Adrenal gland (tissue), 5 donors: Measurements from ENCODE around the gene MBD4.

Experiments used
- CTCF ChIP-seq, 6 experiments: fragments of 450-650 bp in 4 of 6; fragments of 200-600 bp in 2 of 6; sonication (generic) in 1 of 6; IDR thresholded peaks; 1 replicate in 5 of 6; 2 replicates in 1 of 6; pipeline versions ENCODE4 v1.5.1 to v1.8.0; 2016 to 2021; ENCODE audit warnings: antibody characterized with exemption in 6 of 6, mild to moderate bottlenecking in 2 of 6, moderate library complexity in 1 of 6
- POLR2A ChIP-seq, 2 donors: fragments of 450-650 bp; IDR thresholded peaks; one replicate each; pipeline ENCODE4 v1.6.1; 2017; ENCODE audit warnings: antibody characterized with exemption in 2 of 2, mild to moderate bottlenecking in 2 of 2, moderate library complexity in 1 of 2
- donor health status: DM: no; HTN: no; CAD: no.

- TF ChIP-seq CTCF (IDR thresholded peaks at IDR 0.05) = no peak
- no peak for TF ChIP-seq POLR2A (IDR thresholded peaks at IDR 0.05)
Measured at GRCh38 chr3:129387487-129387886, 52.3 kb downstream of the MBD4 start.
